Vagina (tissue), 2 donors: ENCODE results near the gene PDE4D.

ENCODE experiments used
- CTCF ChIP-seq, 3 experiments: fragments of 450-650 bp in 2 of 3; fragments of 200-600 bp in 1 of 3; sonication (generic) in 1 of 3; IDR thresholded peaks; one replicate each; pipeline ENCODE4 v1.5.1; 2017 to 2019; ENCODE audit warnings: antibody characterized with exemption in 3 of 3, mild to moderate bottlenecking in 2 of 3, moderate library complexity in 2 of 3
- POLR2A ChIP-seq, 2 donors: fragments of 450-650 bp; IDR thresholded peaks; one replicate each; pipeline ENCODE4 v1.6.1; 2017; ENCODE audit warnings: antibody characterized with exemption in 2 of 2, mild to moderate bottlenecking in 2 of 2, moderate library complexity in 2 of 2

GRCh38 chr5:58924306-58924705 lies 969.2 kb downstream of the PDE4D start:
- TF ChIP-seq CTCF (IDR thresholded peaks at IDR 0.05) = no peak
- TF ChIP-seq POLR2A (IDR thresholded peaks at IDR 0.05) = no peak
